Pancreas (tissue), 10 donors: ENCODE results near the gene MAPK1. TPM values are rescaled to one million over a fixed set of nuclear protein-coding genes. Genes with fewer than 3 reads are reported as not detected.
"Not testable (repeated sequence)": the region's sequence is repeated elsewhere in the genome, so short reads cannot be mapped to it uniquely, and the experiment has no call there.

Experiments used
- ATAC-seq, 4 donors: fragments of 200-7000 bp; cut with Tn5 transposase; one replicate each; pipeline versions ENCODE4 v1.8.0 to v1.9.1; 2020; ENCODE audit warnings: mild to moderate bottlenecking in 4 of 4, moderate library complexity in 4 of 4
- DNase-seq, 6 donors: peaks; one replicate each; pipeline ENCODE4 v3.0.0-alpha.2; 2020
- FAIRE-seq: peaks from 2 replicates; lab custom pipeline; 2012; peaks lifted over from hg19 to GRCh38; lab: Jason Lieb, UNC
- H3K27ac ChIP-seq, 4 donors: fragments of 200-600 bp; sonication (generic); 1 replicate in 3 of 4; 2 replicates in 1 of 4; pipeline versions ENCODE4 v1.5.0 to v1.8.0; 2020
- H3K27me3 ChIP-seq, 4 donors: fragments of 200-600 bp; one replicate each; pipeline ENCODE4 v1.8.0; 2021
- H3K36me3 ChIP-seq, 3 donors: fragments of 200-600 bp; sonication (generic) in 1 of 3; one replicate each; pipeline versions ENCODE4 v1.5.0 to v1.8.0; 2020 to 2021
- H3K4me1 ChIP-seq, 3 donors: fragments of 200-600 bp; one replicate each; pipeline ENCODE4 v1.8.0; 2021
- H3K4me3 ChIP-seq, 4 donors: fragments of 200-600 bp; sonication (generic) in 2 of 4; one replicate each; pipeline versions ENCODE4 v1.5.0 to v1.8.0; 2020 to 2021
- H3K9me3 ChIP-seq, 4 donors: fragments of 200-600 bp; one replicate each; pipeline ENCODE4 v1.8.0; 2021
- CTCF ChIP-seq, 4 donors: fragments of 200-600 bp; sonication (generic) in 3 of 4; IDR thresholded peaks; one replicate each; pipeline versions ENCODE4 v1.5.0 to v1.8.0; 2021; ENCODE audit warnings: antibody characterized with exemption in 4 of 4
- WGBS, 2 donors: extraction: QIAGEN DNeasy Blood & Tissue Kit; methylation state at CpG; one replicate each; pipeline ENCODE4 v1.1.7; 2013; 5-methylcytosine and 5-hydroxymethylcytosine counted together
- intact Hi-C, 3 donors: fragments of 100-400 bp; cut with DNase I; formaldehyde crosslinking; loops; one replicate each; pipeline versions ENCODE4 v1.11.1 to v1.14.2; 2022
- polyA plus RNA-seq, 2 donors: library from polyadenylated mRNA; stranded (reverse); fragments of 200-250 nt; gene quantifications; one replicate each; pipeline ENCODE4 v1.2.3, GENCODE V29; 2013
- total RNA-seq, 6 donors: library from RNA; stranded (reverse); fragmentation: NEBNext Ultra II Directional in 4 of 6; extraction: Animal tissue kit (Norgen Biotek cat#: 25700) in 4 of 6; gene quantifications; one replicate each; pipeline versions ENCODE4 v1.2.1 to v1.2.4, GENCODE V29; 2021 to 2023
- donor health status: healthy with polysubstance abuse.
- donor health status: DM: no; HTN: no; CAD: no; lungs with moderate emphysema.
- donor health status: DM: no; HTN: no; CAD: no.
- donor health status: control.
- donor health status: control.
- donor health status: Bipolar disorder and iron deficiency.
- donor health status: DM: yes; HTN: yes; CAD: no.
- donor health status: DM: no; HTN: no; CAD: no.
- donor health status: DM: no; HTN: no; CAD: no.
- donor health status: DM: yes; HTN: yes; CAD: no.

MAPK1 gene
- total and polyA plus RNA-seq, 8 donors = 7.0 to 85.7 (median 66.4) TPM

- no peak overlapping the region for H3K4me3 ChIP-seq
- WGBS, 2 donors = 55 to 60% methylated on average over 5 of the region's 5 CpGs
- TF ChIP-seq CTCF (IDR thresholded peaks at IDR 0.05) = no peak
- FAIRE-seq (no peak), ATAC-seq (peak in 2 of 4 donors; percentile 12 to 38), DNase-seq (no peak)
- H3K9me3 ChIP-seq = no peaks in the 10 kb centered on the region
- H3K36me3 ChIP-seq = no peaks in the 10 kb centered on the region
- intact Hi-C loops = no loop called here
- no peak overlapping the region for H3K27ac ChIP-seq
- H3K4me1 ChIP-seq = no peaks in the 10 kb centered on the region
- H3K27me3 ChIP-seq = no peaks in the 10 kb centered on the region
These were observed 111.6 kb downstream of the MAPK1 start for GRCh38 chr22:21755851-21756284.

GRCh38 chr22:21754523-21754922 lies 112.9 kb downstream of the MAPK1 start:
- ATAC-seq (peak in 2 of 4 donors; percentile 33 to 44), FAIRE-seq (no peak), DNase-seq (no peak)
- Histone ChIP-seq H3K36me3 (no peaks in the 10 kb centered on the region), H3K4me3 (no peak overlapping the region), H3K4me1 (no peaks in the 10 kb centered on the region), H3K27me3 (no peaks in the 10 kb centered on the region), H3K27ac (no peak overlapping the region), H3K9me3 (no peaks in the 10 kb centered on the region)
- WGBS, 2 donors = 56 to 66% methylated on average over 7 of the region's 7 CpGs
- no peak for TF ChIP-seq CTCF (IDR thresholded peaks at IDR 0.05)
- intact Hi-C loops = no loop called here

GRCh38 chr22:21753374-21754111 lies 113.9 kb downstream of the MAPK1 start:
- Histone ChIP-seq H3K36me3 (no peaks in the 10 kb centered on the region), H3K4me3 (no peak overlapping the region), H3K9me3 (no peaks in the 10 kb centered on the region), H3K27me3 (no peaks in the 10 kb centered on the region), H3K27ac (no peak overlapping the region), H3K4me1 (no peaks in the 10 kb centered on the region)
- 68 to 74% methylated on average over 14 of the region's 14 CpGs for WGBS, 2 donors
- ATAC-seq (peak in 1 of 4 donors; percentile 21), DNase-seq (no peak), FAIRE-seq (no peak)
- intact Hi-C loops = no loop called here
- TF ChIP-seq CTCF (IDR thresholded peaks at IDR 0.05) = no peak

GRCh38 chr22:21752276-21752675 lies 115.2 kb downstream of the MAPK1 start:
- Histone ChIP-seq H3K36me3 (no peaks in the 10 kb centered on the region), H3K9me3 (no peaks in the 10 kb centered on the region), H3K4me3 (no peak overlapping the region), H3K27ac (no peak overlapping the region), H3K27me3 (no peaks in the 10 kb centered on the region), H3K4me1 (no peaks in the 10 kb centered on the region)
- intact Hi-C loops = no loop called here
- WGBS, 2 donors = 94 to 96% methylated on average over 4 of the region's 4 CpGs
- no peak for FAIRE-seq
- DNase-seq = no peak
- no peak for ATAC-seq
- no peak for TF ChIP-seq CTCF (IDR thresholded peaks at IDR 0.05)

- no peaks in the 10 kb centered on the region for H3K36me3 ChIP-seq
- 81 to 85% methylated on average over 8 of the region's 8 CpGs for WGBS, 2 donors
- no peaks in the 10 kb centered on the region for H3K4me1 ChIP-seq
- no peaks in the 10 kb centered on the region for H3K27me3 ChIP-seq
- no peak overlapping the region for H3K4me3 ChIP-seq
- TF ChIP-seq CTCF (IDR thresholded peaks at IDR 0.05) = no peak
- no peak overlapping the region for H3K27ac ChIP-seq
- intact Hi-C loops = no loop called here
- DNase-seq (no peak), FAIRE-seq (no peak), ATAC-seq (no peak)
- H3K9me3 ChIP-seq = no peaks in the 10 kb centered on the region
These were observed 121.5 kb downstream of the MAPK1 start for GRCh38 chr22:21745948-21746347.

GRCh38 chr22:21744917-21745316 lies 122.5 kb downstream of the MAPK1 start:
- intact Hi-C loops, DNase-seq, H3K4me1 ChIP-seq, ATAC-seq, H3K9me3 ChIP-seq, H3K27me3 ChIP-seq, H3K27ac ChIP-seq, H3K4me3 ChIP-seq, FAIRE-seq, H3K36me3 ChIP-seq: not testable (repeated sequence)
- WGBS, 2 donors = 92 to 97% methylated on average over 6 of the region's 6 CpGs
